SK-N-SH treated with all-trans-retinoic acid at 6 μM for 48 hours (cell line): ENCODE data around the gene LRRC39.

Experiments used
- ATAC-seq: fragments of 200-7000 bp; cut with Tn5 transposase; 3 replicates; pipeline ENCODE4 v1.9.1; 2020; ENCODE audit warnings: mild to moderate bottlenecking, moderate library complexity
- ARNTL ChIP-seq: fragments of 450-650 bp; formaldehyde crosslinking; IDR thresholded peaks from 2 replicates; pipeline ENCODE4 v1.5.0; 2020; ENCODE audit warnings: low read depth, mild to moderate bottlenecking, moderate library complexity, borderline replicate concordance
- BACH2 ChIP-seq: fragments of 250-450 bp; sonication (Bioruptor Pico); IDR thresholded peaks from 2 replicates; pipeline ENCODE4 v1.9.0; 2021; ENCODE audit warnings: mild to moderate bottlenecking, borderline replicate concordance
- CSDC2 ChIP-seq: fragments of 250-450 bp; sonication (Bioruptor Pico); IDR thresholded peaks from 2 replicates; pipeline ENCODE4 v1.5.0; 2020; ENCODE audit warnings: mild to moderate bottlenecking, moderate library complexity
- ESRRG ChIP-seq: fragments of 250-450 bp; sonication (Bioruptor Pico); IDR thresholded peaks from 2 replicates; pipeline ENCODE4 v1.6.1; 2021; ENCODE audit warnings: mild to moderate bottlenecking
- GLIS3 ChIP-seq: fragments of 250-450 bp; sonication (Bioruptor Pico); IDR thresholded peaks from 2 replicates; pipeline ENCODE4 v1.5.0; 2020; ENCODE audit warnings: mild to moderate bottlenecking, moderate library complexity
- ISL1 ChIP-seq: fragments of 250-450 bp; sonication (Bioruptor Pico); IDR thresholded peaks from 2 replicates; pipeline ENCODE4 v2.1.2; 2022; ENCODE audit warnings: mild to moderate bottlenecking, moderate library complexity
- OSR1 ChIP-seq: fragments of 250-450 bp; sonication (Bioruptor Pico); IDR thresholded peaks from 2 replicates; pipeline ENCODE4 v1.8.0; 2022; ENCODE audit warnings: moderate library complexity, mild to moderate bottlenecking, inconsistent platforms
- PPARA ChIP-seq: fragments of 250-450 bp; sonication (Bioruptor Pico); IDR thresholded peaks from 2 replicates; pipeline ENCODE4 v1.5.0; 2020; ENCODE audit warnings: mild to moderate bottlenecking, borderline replicate concordance
- RARB ChIP-seq: fragments of 250-450 bp; sonication (Bioruptor Pico); IDR thresholded peaks from 2 replicates; pipeline ENCODE4 v1.8.0; 2021; ENCODE audit warnings: mild to moderate bottlenecking, moderate library complexity
- SNAI2 ChIP-seq: fragments of 250-450 bp; sonication (Bioruptor Pico); IDR thresholded peaks from 2 replicates; pipeline ENCODE4 v1.5.0; 2020; ENCODE audit warnings: mild to moderate bottlenecking, moderate library complexity
- TCF4 ChIP-seq: fragments of 250-450 bp; sonication (Bioruptor Pico); IDR thresholded peaks from 2 replicates; pipeline ENCODE4 v1.8.0; 2021; ENCODE audit warnings: mild to moderate bottlenecking, moderate library complexity, borderline replicate concordance
- TOX ChIP-seq: fragments of 250-450 bp; sonication (Bioruptor Pico); IDR thresholded peaks from 2 replicates; pipeline ENCODE4 v1.8.0; 2021; ENCODE audit warnings: mild to moderate bottlenecking, moderate library complexity, borderline replicate concordance
- ZC3H10 ChIP-seq: fragments of 250-450 bp; sonication (Bioruptor Pico); IDR thresholded peaks from 2 replicates; pipeline ENCODE4 v1.5.1; 2021; ENCODE audit warnings: mild to moderate bottlenecking, moderate library complexity
- ZFP3 ChIP-seq: fragments of 250-450 bp; sonication (Bioruptor Pico); IDR thresholded peaks from 2 replicates; pipeline ENCODE4 v1.5.0; 2020; ENCODE audit warnings: mild to moderate bottlenecking, moderate library complexity
- ZFP30 ChIP-seq: fragments of 450-650 bp; formaldehyde crosslinking; IDR thresholded peaks from 2 replicates; pipeline ENCODE4 v1.5.0; 2022; ENCODE audit warnings: mild to moderate bottlenecking, moderate library complexity
- ZNF565 ChIP-seq: fragments of 450-650 bp; formaldehyde crosslinking; conservative IDR thresholded peaks from 2 replicates; pipeline ENCODE4 v1.5.0; 2020; ENCODE audit warnings: low read depth, mild to moderate bottlenecking, moderate library complexity
- ZNF70 ChIP-seq: fragments of 450-650 bp; formaldehyde crosslinking; IDR thresholded peaks from 2 replicates; pipeline ENCODE4 v1.5.0; 2020; ENCODE audit warnings: mild to moderate bottlenecking, moderate library complexity
- ZNF8 ChIP-seq: fragments of 450-650 bp; formaldehyde crosslinking; IDR thresholded peaks from 2 replicates; pipeline ENCODE4 v1.5.0; 2020; ENCODE audit warnings: mild to moderate bottlenecking, moderate library complexity
- TF ChIP-seq, protein P1 (sequence below): fragments of 250-450 bp; sonication (Bioruptor Pico); IDR thresholded peaks from 2 replicates; pipeline ENCODE4 v1.8.0; 2021; ENCODE audit warnings: low read depth, mild to moderate bottlenecking, moderate library complexity, borderline replicate concordance
- TF ChIP-seq, protein P2 (sequence below): fragments of 250-450 bp; sonication (Bioruptor Pico); IDR thresholded peaks from 2 replicates; pipeline ENCODE4 v1.5.0; 2020; ENCODE audit warnings: mild to moderate bottlenecking, moderate library complexity
- TF ChIP-seq, protein P3 (sequence below): fragments of 250-450 bp; sonication (Bioruptor Pico); IDR thresholded peaks from 2 replicates; pipeline ENCODE4 v1.5.1; 2020; ENCODE audit warnings: low read depth, mild to moderate bottlenecking, moderate library complexity
- TF ChIP-seq, protein P4 (sequence below): fragments of 250-450 bp; sonication (Bioruptor Pico); IDR thresholded peaks from 2 replicates; pipeline ENCODE4 v1.8.0; 2020; ENCODE audit warnings: mild to moderate bottlenecking, moderate library complexity, borderline replicate concordance

LRRC39 gene

DNA sequence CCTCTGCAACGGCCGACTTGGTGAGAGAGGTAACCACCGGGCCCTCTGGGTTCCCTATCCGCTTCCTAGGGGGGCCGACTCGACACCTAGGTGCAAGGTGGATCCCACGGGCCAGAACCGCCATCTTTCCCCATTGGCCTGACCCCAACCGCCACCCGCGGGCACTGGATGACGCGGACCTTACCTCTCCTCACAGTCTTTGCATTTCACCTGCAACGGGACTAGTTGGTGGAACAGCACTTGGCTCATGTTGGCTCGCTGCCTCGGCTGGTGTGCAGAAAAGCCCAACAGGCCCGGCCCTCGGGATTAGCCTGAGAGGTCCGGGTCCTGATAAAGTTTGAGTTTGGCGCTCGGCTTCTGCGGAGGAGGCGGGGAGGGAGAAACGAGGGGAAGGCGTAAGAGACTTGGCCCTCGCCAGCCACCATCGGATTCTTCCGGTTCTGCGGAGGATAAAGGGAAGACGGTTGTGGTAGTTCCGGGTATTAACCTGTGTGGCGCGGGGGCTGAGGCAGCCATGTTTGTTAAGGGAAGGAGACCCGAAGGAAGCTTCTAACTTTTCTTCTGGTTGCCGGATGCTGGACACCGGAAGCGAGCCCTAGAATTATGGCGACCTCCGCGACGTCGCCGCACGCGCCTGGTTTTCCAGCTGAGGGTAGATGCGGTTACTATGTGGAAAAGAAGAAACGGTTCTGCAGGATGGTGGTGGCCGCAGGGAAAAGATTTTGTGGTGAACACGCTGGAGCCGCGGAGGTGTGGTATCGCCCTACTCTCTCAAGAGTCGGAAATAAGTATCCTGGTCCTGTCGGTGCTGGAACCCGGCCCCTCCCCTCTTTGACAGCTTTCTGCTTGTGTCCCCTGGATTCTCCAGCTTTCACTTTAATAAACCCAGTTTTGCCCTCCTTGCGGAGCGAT lies 45.2 kb downstream of the LRRC39 start, which contains the start of the genes SASS6 and TRMT13:
Gene SASS6 (minus strand): TSS at position 365 of the 912 bp plus-strand sequence. CDS start 116 bp downstream, at position 249.
Gene TRMT13 (plus strand): TSS at position 598 of the 912 bp plus-strand sequence. CDS start 6 bp downstream, at position 604.
- ATAC-seq: peak; percentile 97
- TF ChIP-seq ZC3H10 (CRISPR knock-in tag): no peak
- no peak for TF ChIP-seq CSDC2
- TF ChIP-seq, protein P1, sequence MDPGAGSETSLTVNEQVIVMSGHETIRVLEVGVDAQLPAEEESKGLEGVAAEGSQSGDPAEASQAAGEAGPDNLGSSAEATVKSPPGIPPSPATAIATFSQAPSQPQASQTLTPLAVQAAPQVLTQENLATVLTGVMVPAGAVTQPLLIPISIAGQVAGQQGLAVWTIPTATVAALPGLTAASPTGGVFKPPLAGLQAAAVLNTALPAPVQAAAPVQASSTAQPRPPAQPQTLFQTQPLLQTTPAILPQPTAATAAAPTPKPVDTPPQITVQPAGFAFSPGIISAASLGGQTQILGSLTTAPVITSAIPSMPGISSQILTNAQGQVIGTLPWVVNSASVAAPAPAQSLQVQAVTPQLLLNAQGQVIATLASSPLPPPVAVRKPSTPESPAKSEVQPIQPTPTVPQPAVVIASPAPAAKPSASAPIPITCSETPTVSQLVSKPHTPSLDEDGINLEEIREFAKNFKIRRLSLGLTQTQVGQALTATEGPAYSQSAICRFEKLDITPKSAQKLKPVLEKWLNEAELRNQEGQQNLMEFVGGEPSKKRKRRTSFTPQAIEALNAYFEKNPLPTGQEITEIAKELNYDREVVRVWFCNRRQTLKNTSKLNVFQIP (CRISPR knock-in tag): no peak
- no peak for TF ChIP-seq ISL1
- no peak for TF ChIP-seq TOX (CRISPR knock-in tag)
- TF ChIP-seq ZFP3 (CRISPR knock-in tag): no peak
- no peak for TF ChIP-seq ZFP30 (CRISPR knock-in tag)
- TF ChIP-seq, protein P2, sequence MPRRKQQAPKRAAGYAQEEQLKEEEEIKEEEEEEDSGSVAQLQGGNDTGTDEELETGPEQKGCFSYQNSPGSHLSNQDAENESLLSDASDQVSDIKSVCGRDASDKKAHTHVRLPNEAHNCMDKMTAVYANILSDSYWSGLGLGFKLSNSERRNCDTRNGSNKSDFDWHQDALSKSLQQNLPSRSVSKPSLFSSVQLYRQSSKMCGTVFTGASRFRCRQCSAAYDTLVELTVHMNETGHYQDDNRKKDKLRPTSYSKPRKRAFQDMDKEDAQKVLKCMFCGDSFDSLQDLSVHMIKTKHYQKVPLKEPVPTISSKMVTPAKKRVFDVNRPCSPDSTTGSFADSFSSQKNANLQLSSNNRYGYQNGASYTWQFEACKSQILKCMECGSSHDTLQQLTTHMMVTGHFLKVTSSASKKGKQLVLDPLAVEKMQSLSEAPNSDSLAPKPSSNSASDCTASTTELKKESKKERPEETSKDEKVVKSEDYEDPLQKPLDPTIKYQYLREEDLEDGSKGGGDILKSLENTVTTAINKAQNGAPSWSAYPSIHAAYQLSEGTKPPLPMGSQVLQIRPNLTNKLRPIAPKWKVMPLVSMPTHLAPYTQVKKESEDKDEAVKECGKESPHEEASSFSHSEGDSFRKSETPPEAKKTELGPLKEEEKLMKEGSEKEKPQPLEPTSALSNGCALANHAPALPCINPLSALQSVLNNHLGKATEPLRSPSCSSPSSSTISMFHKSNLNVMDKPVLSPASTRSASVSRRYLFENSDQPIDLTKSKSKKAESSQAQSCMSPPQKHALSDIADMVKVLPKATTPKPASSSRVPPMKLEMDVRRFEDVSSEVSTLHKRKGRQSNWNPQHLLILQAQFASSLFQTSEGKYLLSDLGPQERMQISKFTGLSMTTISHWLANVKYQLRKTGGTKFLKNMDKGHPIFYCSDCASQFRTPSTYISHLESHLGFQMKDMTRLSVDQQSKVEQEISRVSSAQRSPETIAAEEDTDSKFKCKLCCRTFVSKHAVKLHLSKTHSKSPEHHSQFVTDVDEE (CRISPR knock-in tag): no peak
- TF ChIP-seq ARNTL: no peak
- TF ChIP-seq ZNF565: no peak
- no peak for TF ChIP-seq TCF4 (CRISPR knock-in tag)
- no peak for TF ChIP-seq ZNF70 (CRISPR knock-in tag)
- TF ChIP-seq, protein P3, sequence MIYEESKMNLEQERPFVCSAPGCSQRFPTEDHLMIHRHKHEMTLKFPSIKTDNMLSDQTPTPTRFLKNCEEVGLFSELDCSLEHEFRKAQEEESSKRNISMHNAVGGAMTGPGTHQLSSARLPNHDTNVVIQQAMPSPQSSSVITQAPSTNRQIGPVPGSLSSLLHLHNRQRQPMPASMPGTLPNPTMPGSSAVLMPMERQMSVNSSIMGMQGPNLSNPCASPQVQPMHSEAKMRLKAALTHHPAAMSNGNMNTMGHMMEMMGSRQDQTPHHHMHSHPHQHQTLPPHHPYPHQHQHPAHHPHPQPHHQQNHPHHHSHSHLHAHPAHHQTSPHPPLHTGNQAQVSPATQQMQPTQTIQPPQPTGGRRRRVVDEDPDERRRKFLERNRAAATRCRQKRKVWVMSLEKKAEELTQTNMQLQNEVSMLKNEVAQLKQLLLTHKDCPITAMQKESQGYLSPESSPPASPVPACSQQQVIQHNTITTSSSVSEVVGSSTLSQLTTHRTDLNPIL (CRISPR knock-in tag): no peak
- no peak for TF ChIP-seq RARB (CRISPR knock-in tag)
- no peak for TF ChIP-seq PPARA (CRISPR knock-in tag)
- TF ChIP-seq BACH2 (CRISPR knock-in tag): no peak
- TF ChIP-seq, protein P4, sequence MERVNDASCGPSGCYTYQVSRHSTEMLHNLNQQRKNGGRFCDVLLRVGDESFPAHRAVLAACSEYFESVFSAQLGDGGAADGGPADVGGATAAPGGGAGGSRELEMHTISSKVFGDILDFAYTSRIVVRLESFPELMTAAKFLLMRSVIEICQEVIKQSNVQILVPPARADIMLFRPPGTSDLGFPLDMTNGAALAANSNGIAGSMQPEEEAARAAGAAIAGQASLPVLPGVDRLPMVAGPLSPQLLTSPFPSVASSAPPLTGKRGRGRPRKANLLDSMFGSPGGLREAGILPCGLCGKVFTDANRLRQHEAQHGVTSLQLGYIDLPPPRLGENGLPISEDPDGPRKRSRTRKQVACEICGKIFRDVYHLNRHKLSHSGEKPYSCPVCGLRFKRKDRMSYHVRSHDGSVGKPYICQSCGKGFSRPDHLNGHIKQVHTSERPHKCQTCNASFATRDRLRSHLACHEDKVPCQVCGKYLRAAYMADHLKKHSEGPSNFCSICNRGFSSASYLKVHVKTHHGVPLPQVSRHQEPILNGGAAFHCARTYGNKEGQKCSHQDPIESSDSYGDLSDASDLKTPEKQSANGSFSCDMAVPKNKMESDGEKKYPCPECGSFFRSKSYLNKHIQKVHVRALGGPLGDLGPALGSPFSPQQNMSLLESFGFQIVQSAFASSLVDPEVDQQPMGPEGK (CRISPR knock-in tag): no peak
- TF ChIP-seq OSR1: no peak
- TF ChIP-seq GLIS3: no peak
- TF ChIP-seq SNAI2 (CRISPR knock-in tag): no peak
- TF ChIP-seq, all 23 proteins: peak for 0

GRCh38 chr1:100131623-100132022 lies 46.4 kb downstream of the LRRC39 start:
- TF ChIP-seq ZC3H10 (CRISPR knock-in tag): no peak
- TF ChIP-seq, protein P2 (CRISPR knock-in tag): no peak
- TF ChIP-seq ZNF70 (CRISPR knock-in tag): no peak
- no peak for TF ChIP-seq GLIS3
- TF ChIP-seq ARNTL: no peak
- TF ChIP-seq ESRRG: no peak
- no peak for TF ChIP-seq ZNF8 (CRISPR knock-in tag)
- no peak for TF ChIP-seq ZFP30 (CRISPR knock-in tag)
- TF ChIP-seq ZNF565: no peak
- TF ChIP-seq, protein P3 (CRISPR knock-in tag): no peak
- no peak for TF ChIP-seq CSDC2
- TF ChIP-seq TOX (CRISPR knock-in tag): no peak
- no peak for TF ChIP-seq BACH2 (CRISPR knock-in tag)
- no peak for TF ChIP-seq SNAI2 (CRISPR knock-in tag)
- TF ChIP-seq PPARA (CRISPR knock-in tag): no peak
- no peak for TF ChIP-seq RARB (CRISPR knock-in tag)
- no peak for ATAC-seq
